GM19438 (cell line): ENCODE measurements around the gene TMED7.
A peak's percentile ranks its signal among the peaks of the same experiment; 100 is the strongest.

ENCODE experiments used
- ATAC-seq: cut with Tn5 transposase; IDR thresholded peaks from one replicate; pipeline ENCODE4 v1.9.1; 2021; ENCODE audit warnings: low read depth; ENCODE audit not compliant: unreplicated experiment

Gene TMED7

GRCh38 chr5:115585265-115585664 is 40.6 kb downstream of the TMED7 start:
- no peak for ATAC-seq

- no peak for ATAC-seq
Observed at GRCh38 chr5:115584501-115584900, 41.3 kb downstream of the TMED7 start.

GRCh38 chr5:115583474-115583873 is 42.4 kb downstream of the TMED7 start:
- no peak for ATAC-seq

- ATAC-seq: no peak
Observed at GRCh38 chr5:115580941-115581340, 44.9 kb downstream of the TMED7 start.

- ATAC-seq: peak; percentile 45
Observed at GRCh38 chr5:115579747-115580173, 46.1 kb downstream of the TMED7 start.

GRCh38 chr5:115579216-115579615 is 46.6 kb downstream of the TMED7 start:
- ATAC-seq: no peak

- ATAC-seq: peak; percentile 65
Observed at GRCh38 chr5:115578657-115579056, 47.2 kb downstream of the TMED7 start.

GRCh38 chr5:115577741-115578140 is 48.1 kb downstream of the TMED7 start:
- no peak for ATAC-seq

GRCh38 chr5:115577329-115577728 is 48.5 kb downstream of the TMED7 start:
- ATAC-seq: no peak

GRCh38 chr5:115575167-115576070 is 50.4 kb downstream of the TMED7 start:
- ATAC-seq: no peak

- ATAC-seq: no peak
Observed at GRCh38 chr5:115573133-115573532, 52.7 kb downstream of the TMED7 start.

GRCh38 chr5:115571441-115571878 is 54.4 kb downstream of the TMED7 start:
- no peak for ATAC-seq

GRCh38 chr5:115568668-115569067 is 57.2 kb downstream of the TMED7 start:
- ATAC-seq: no peak

- ATAC-seq: no peak
Observed at GRCh38 chr5:115565233-115565632, 60.6 kb downstream of the TMED7 start.
